Gastrocnemius medialis (tissue), 4 donors: ENCODE measurements around the gene THADA.

ENCODE experiments used
- CTCF ChIP-seq, 5 experiments: fragments of 450-650 bp in 3 of 5; fragments of 200-600 bp in 2 of 5; sonication (generic) in 2 of 5; IDR thresholded peaks in 4 of 5; conservative IDR thresholded peaks in 1 of 5; 1 replicate in 4 of 5; 2 replicates in 1 of 5; pipeline ENCODE4 v1.5.1; 2016 to 2019; ENCODE audit warnings: antibody characterized with exemption in 5 of 5, mild to moderate bottlenecking in 3 of 5, moderate library complexity in 3 of 5
- POLR2A ChIP-seq, 2 donors: fragments of 450-650 bp; IDR thresholded peaks; one replicate each; pipeline ENCODE4 v1.6.1; 2017; ENCODE audit warnings: antibody characterized with exemption in 2 of 2, mild to moderate bottlenecking in 2 of 2, moderate library complexity in 2 of 2

DNA sequence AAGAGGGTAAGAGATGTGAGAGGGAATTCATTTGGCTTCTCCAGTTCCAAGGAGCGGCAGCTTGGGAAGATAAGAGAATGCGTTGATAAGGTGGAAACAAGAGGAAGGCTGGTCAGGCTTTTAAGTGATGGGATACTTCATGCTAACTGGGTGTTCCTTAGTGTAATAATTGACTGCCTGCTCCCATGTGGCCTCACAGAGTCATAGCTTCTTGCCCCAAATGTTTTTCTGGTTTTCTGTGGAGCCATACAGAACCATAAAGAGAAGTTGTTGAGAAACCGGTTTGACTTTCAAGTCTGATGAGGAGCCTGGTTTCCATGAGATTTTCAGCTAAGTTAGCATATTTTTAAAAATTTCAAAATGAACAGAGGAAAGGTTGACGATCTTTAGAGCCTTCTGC, 272.0 kb downstream of the THADA start:
- TF ChIP-seq CTCF (IDR thresholded peaks at IDR 0.05 in 4 of 5, conservative IDR thresholded peaks at IDR 0.05 in 1 of 5) = no peak
- no peak for TF ChIP-seq POLR2A (IDR thresholded peaks at IDR 0.05)
